SK-N-SH (cell line): ENCODE measurements around the gene SAMD4A.

Source experiments
- EP300 ChIP-seq, 2 experiments: IDR thresholded peaks; 2 replicates each; pipeline versions ENCODE4 v1.4.0 to v1.6.1; 2012; ENCODE audit warnings: borderline replicate concordance in 1 of 2, low read depth in 1 of 2, low read length in 1 of 2
- POLR2AphosphoS5 ChIP-seq: IDR thresholded peaks from 2 replicates; pipeline ENCODE4 v1.6.1; 2012; ENCODE audit warnings: low read depth, low read length
- RAD21 ChIP-seq: IDR thresholded peaks from 2 replicates; pipeline ENCODE4 v1.6.1; 2012; ENCODE audit warnings: mild to moderate bottlenecking, low read length
- RCOR1 ChIP-seq: fragments of 150-350 bp; IDR thresholded peaks from 2 replicates; pipeline ENCODE4 v1.6.1; 2017; ENCODE audit warnings: antibody characterized with exemption, low read length
- RFX5 ChIP-seq: IDR thresholded peaks from 2 replicates; pipeline ENCODE4 v1.6.1; 2012; ENCODE audit warnings: mild to moderate bottlenecking, improper control_type of control experiment, low read length
- SMC3 ChIP-seq: IDR thresholded peaks from 2 replicates; pipeline ENCODE4 v1.6.1; 2012; ENCODE audit warnings: low read depth, low read length, improper control_type of control experiment
- TCF12 ChIP-seq: IDR thresholded peaks from 2 replicates; pipeline ENCODE4 v1.4.0; 2012
- TF ChIP-seq, protein P1 (sequence below): fragments of 200-600 bp; sonication (generic); IDR thresholded peaks from 2 replicates; pipeline ENCODE4 v1.6.1; 2017; ENCODE audit warnings: antibody characterized with exemption, mild to moderate bottlenecking, moderate library complexity
- TF ChIP-seq, protein P2 (sequence below): IDR thresholded peaks from 2 replicates; pipeline ENCODE4 v1.4.0; 2012; ENCODE audit warnings: low read depth, borderline replicate concordance
- TF ChIP-seq, protein P3 (sequence below): IDR thresholded peaks from 2 replicates; pipeline ENCODE4; 2012
- TF ChIP-seq, protein P4 (sequence below): IDR thresholded peaks from 2 replicates; pipeline ENCODE4 v1.6.1; 2012; ENCODE audit warnings: mild to moderate bottlenecking, low read depth, low read length, moderate library complexity
- TF ChIP-seq, protein P5 (sequence below): fragments of 150-350 bp; IDR thresholded peaks from 2 replicates; pipeline ENCODE4 v1.6.1; 2017; ENCODE audit warnings: antibody characterized with exemption, low read length, low read depth, borderline replicate concordance

DNA sequence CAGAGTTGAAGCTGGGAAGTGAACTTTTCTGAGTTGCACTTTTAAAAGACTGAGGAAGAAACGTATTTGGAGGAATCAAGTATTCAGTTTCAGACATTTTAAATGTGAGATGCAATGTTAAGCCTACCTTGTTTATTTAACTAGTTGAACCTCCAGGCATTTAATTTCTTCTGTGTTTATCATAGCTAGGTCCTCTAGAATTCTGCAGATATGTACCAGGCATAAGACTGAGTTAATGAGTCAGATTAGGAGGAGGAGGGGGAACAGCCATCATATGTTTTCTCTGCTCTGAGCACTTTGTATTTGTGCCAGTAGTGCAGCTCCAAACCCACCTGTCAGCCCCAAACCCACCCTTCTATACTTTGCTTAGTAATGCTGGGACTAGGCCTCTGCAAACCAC is 16.4 kb upstream of the SAMD4A start:
- TF ChIP-seq, protein P1, sequence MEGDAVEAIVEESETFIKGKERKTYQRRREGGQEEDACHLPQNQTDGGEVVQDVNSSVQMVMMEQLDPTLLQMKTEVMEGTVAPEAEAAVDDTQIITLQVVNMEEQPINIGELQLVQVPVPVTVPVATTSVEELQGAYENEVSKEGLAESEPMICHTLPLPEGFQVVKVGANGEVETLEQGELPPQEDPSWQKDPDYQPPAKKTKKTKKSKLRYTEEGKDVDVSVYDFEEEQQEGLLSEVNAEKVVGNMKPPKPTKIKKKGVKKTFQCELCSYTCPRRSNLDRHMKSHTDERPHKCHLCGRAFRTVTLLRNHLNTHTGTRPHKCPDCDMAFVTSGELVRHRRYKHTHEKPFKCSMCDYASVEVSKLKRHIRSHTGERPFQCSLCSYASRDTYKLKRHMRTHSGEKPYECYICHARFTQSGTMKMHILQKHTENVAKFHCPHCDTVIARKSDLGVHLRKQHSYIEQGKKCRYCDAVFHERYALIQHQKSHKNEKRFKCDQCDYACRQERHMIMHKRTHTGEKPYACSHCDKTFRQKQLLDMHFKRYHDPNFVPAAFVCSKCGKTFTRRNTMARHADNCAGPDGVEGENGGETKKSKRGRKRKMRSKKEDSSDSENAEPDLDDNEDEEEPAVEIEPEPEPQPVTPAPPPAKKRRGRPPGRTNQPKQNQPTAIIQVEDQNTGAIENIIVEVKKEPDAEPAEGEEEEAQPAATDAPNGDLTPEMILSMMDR = no peak
- TF ChIP-seq, protein P2, sequence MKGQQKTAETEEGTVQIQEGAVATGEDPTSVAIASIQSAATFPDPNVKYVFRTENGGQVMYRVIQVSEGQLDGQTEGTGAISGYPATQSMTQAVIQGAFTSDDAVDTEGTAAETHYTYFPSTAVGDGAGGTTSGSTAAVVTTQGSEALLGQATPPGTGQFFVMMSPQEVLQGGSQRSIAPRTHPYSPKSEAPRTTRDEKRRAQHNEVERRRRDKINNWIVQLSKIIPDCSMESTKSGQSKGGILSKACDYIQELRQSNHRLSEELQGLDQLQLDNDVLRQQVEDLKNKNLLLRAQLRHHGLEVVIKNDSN = no peak
- TF ChIP-seq SMC3 = no peak
- TF ChIP-seq, protein P3, sequence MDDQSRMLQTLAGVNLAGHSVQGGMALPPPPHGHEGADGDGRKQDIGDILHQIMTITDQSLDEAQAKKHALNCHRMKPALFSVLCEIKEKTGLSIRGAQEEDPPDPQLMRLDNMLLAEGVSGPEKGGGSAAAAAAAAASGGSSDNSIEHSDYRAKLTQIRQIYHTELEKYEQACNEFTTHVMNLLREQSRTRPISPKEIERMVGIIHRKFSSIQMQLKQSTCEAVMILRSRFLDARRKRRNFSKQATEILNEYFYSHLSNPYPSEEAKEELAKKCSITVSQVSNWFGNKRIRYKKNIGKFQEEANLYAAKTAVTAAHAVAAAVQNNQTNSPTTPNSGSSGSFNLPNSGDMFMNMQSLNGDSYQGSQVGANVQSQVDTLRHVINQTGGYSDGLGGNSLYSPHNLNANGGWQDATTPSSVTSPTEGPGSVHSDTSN = no peak
- TF ChIP-seq EP300 (IDR thresholded peaks at IDR 0.05; ENCODE audit: borderline replicate concordance in 1 of 2, low read depth in 1 of 2, low read length in 1 of 2) = no peak
- no peak for TF ChIP-seq POLR2AphosphoS5
- TF ChIP-seq, protein P4, sequence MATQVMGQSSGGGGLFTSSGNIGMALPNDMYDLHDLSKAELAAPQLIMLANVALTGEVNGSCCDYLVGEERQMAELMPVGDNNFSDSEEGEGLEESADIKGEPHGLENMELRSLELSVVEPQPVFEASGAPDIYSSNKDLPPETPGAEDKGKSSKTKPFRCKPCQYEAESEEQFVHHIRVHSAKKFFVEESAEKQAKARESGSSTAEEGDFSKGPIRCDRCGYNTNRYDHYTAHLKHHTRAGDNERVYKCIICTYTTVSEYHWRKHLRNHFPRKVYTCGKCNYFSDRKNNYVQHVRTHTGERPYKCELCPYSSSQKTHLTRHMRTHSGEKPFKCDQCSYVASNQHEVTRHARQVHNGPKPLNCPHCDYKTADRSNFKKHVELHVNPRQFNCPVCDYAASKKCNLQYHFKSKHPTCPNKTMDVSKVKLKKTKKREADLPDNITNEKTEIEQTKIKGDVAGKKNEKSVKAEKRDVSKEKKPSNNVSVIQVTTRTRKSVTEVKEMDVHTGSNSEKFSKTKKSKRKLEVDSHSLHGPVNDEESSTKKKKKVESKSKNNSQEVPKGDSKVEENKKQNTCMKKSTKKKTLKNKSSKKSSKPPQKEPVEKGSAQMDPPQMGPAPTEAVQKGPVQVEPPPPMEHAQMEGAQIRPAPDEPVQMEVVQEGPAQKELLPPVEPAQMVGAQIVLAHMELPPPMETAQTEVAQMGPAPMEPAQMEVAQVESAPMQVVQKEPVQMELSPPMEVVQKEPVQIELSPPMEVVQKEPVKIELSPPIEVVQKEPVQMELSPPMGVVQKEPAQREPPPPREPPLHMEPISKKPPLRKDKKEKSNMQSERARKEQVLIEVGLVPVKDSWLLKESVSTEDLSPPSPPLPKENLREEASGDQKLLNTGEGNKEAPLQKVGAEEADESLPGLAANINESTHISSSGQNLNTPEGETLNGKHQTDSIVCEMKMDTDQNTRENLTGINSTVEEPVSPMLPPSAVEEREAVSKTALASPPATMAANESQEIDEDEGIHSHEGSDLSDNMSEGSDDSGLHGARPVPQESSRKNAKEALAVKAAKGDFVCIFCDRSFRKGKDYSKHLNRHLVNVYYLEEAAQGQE = no peak
- no peak for TF ChIP-seq RAD21
- TF ChIP-seq, protein P5, sequence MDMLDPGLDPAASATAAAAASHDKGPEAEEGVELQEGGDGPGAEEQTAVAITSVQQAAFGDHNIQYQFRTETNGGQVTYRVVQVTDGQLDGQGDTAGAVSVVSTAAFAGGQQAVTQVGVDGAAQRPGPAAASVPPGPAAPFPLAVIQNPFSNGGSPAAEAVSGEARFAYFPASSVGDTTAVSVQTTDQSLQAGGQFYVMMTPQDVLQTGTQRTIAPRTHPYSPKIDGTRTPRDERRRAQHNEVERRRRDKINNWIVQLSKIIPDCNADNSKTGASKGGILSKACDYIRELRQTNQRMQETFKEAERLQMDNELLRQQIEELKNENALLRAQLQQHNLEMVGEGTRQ = no peak
- TF ChIP-seq RFX5 = no peak
- no peak for TF ChIP-seq RCOR1
- no peak for TF ChIP-seq TCF12
